ENCODE measurements around the gene GALNT3. TPM values are rescaled to one million over a fixed set of nuclear protein-coding genes. Genes with fewer than 3 reads are reported as not detected.

GALNT3 gene
- total and polyA plus RNA-seq, 2 of the 8 experiments (the other 6 are each of a cell fraction or from before 2014, with no cell fraction given) = 3.4 to 23.6 TPM

DNA sequence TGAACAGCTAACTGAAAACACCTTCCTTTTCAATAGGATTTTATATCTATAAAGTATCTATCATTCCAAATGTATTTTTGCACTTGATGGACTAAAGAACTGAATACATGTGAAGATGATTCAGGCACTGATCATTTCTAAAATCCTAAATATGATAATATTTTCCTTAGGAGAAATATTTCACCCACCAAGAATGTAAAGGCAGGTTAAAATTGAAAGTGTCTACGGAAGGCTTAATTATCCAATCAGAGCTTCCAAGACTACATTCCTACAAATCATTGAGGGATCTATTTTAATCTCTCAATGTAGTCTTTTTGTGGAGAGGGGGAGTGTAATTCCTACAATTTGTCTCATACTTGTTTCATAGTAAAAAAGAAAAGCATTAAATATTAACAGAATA lies 3.6 kb downstream of the GALNT3 start:
- Histone ChIP-seq H3K14ac (ENCODE audit: insufficient read length) (no peak overlapping the region), H2BK120ac (replicated peaks; ENCODE audit: low read depth, low read length) (no peak overlapping the region), H3K4me3 (ENCODE audit: extremely low read depth in 1 of 4, insufficient read depth in 2 of 4, low read depth in 3 of 4, low read length in 4 of 4) (no peak overlapping the region), H3K23me2 (ENCODE audit: low read depth, low read length) (peaks cover 8% of the 10 kb centered on the region; the same call in 1 of the 2 replicates), H4K20me1 (replicated peaks in 1 of 2; ENCODE audit: control insufficient read depth in 1 of 2, insufficient read depth in 2 of 2, low read length in 2 of 2) (no peaks in the 10 kb centered on the region), H2BK15ac (ENCODE audit: low read length) (no peak overlapping the region), H3K9me3 (ENCODE audit: insufficient read depth in 2 of 2, low read depth in 1 of 2, low read length in 1 of 2) (no peaks in the 10 kb centered on the region), H3K9ac (replicated peaks in 1 of 4; ENCODE audit: extremely low read depth in 1 of 4, low read depth in 3 of 4, low read length in 3 of 4) (no peak overlapping the region), H2BK5ac (ENCODE audit: low read depth, low read length) (no peak overlapping the region), H2AFZ (ENCODE audit: low read length) (no peak overlapping the region), H2BK12ac (ENCODE audit: low read depth, low read length) (no peak overlapping the region), H2BK20ac (ENCODE audit: low read length) (no peak overlapping the region), H3K18ac (ENCODE audit: extremely low read depth, low read length) (no peak overlapping the region), H3K79me1 (ENCODE audit: low read depth, low read length) (peaks cover 7% of the 10 kb centered on the region; the same call in 1 of the 2 replicates), H3K56ac (replicated peaks; ENCODE audit: insufficient read length, low read depth, low read length) (no peak overlapping the region), H3K4ac (replicated peaks; ENCODE audit: insufficient read length, low read depth, low read length) (no peak overlapping the region), H3K27ac (ENCODE audit: low read depth, low read length) (no peak overlapping the region), H4K8ac (ENCODE audit: extremely low read depth, insufficient read depth, low read length) (no peak overlapping the region), H3K79me2 (ENCODE audit: control insufficient read depth in 1 of 2, insufficient read depth in 2 of 2, low read length in 2 of 2) (peaks cover 6 to 79% of the 10 kb centered on the region in 2 experiments), H3K36me3 (ENCODE audit: control insufficient read depth in 2 of 4, insufficient read depth in 4 of 4, low read length in 3 of 4) (peaks cover 0 to 6% (median 0%) of the 10 kb centered on the region in 4 experiments; a peak in 2 of 8 replicates), H4K91ac (replicated peaks; ENCODE audit: insufficient read length, low read length) (no peak overlapping the region), H3K27me3 (replicated peaks in 1 of 4; ENCODE audit: control insufficient read depth in 3 of 4, extremely low read depth in 1 of 4, insufficient read depth in 3 of 4, low read length in 3 of 4) (no peaks in the 10 kb centered on the region; a peak in 1 of 7 replicates), H3K4me2 (ENCODE audit: insufficient read depth in 1 of 2, low read depth in 2 of 2, low read length in 2 of 2) (no peak overlapping the region), H2AK5ac (ENCODE audit: low read depth, low read length) (no peak overlapping the region), H4K5ac (ENCODE audit: insufficient read length, low read depth, low read length) (no peak overlapping the region), H3K23ac (ENCODE audit: insufficient read length) (no peak overlapping the region), H3K4me1 (replicated peaks in 1 of 4; ENCODE audit: control insufficient read depth in 3 of 4, insufficient read depth in 4 of 4, low read length in 3 of 4) (peaks cover 0 to 17% (median 2%) of the 10 kb centered on the region in 4 experiments; a peak in 2 of 7 replicates)
- WGBS, 2 experiments (ENCODE audit: extremely low coverage in 1 of 2, insufficient coverage in 1 of 2, insufficient read length in 1 of 2, insufficient replicate concordance in 2 of 2, low coverage in 1 of 2, low lambda C conversion rate in 2 of 2, missing lambda C conversion rate in 1 of 2) = 88% methylated on average over 1 of the region's 1 CpG; no CpG with 5 or more reads in 1 of the 2 experiments
- POLR2A ChIA-PET (ENCODE audit: partially characterized antibody) = no interaction called here
- DNase-seq (ENCODE audit: low read depth in 1 of 2, low spot score in 2 of 2) = no peak
- CTCF ChIA-PET (ENCODE audit: partially characterized antibody) = interaction anchor here (0.7 to 1.6 kb wide), 2 partner anchors 12 to 57 kb away, joined by 3 to 5 read pairs; no protein-coding TSS in a partner anchor
- FAIRE-seq = no peak
- no peak for TF ChIP-seq HDAC6 (IDR thresholded peaks at IDR 0.05; ENCODE audit: low read depth, low read length)
- TF ChIP-seq, protein P1, sequence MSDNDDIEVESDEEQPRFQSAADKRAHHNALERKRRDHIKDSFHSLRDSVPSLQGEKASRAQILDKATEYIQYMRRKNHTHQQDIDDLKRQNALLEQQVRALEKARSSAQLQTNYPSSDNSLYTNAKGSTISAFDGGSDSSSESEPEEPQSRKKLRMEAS (IDR thresholded peaks at IDR 0.05) = no peak
- no peak for TF ChIP-seq YY1 (IDR thresholded peaks at IDR 0.05; ENCODE audit: low read depth, low read length)
- TF ChIP-seq, protein P2, sequence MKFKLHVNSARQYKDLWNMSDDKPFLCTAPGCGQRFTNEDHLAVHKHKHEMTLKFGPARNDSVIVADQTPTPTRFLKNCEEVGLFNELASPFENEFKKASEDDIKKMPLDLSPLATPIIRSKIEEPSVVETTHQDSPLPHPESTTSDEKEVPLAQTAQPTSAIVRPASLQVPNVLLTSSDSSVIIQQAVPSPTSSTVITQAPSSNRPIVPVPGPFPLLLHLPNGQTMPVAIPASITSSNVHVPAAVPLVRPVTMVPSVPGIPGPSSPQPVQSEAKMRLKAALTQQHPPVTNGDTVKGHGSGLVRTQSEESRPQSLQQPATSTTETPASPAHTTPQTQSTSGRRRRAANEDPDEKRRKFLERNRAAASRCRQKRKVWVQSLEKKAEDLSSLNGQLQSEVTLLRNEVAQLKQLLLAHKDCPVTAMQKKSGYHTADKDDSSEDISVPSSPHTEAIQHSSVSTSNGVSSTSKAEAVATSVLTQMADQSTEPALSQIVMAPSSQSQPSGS (IDR thresholded peaks at IDR 0.05; ENCODE audit: low read length) = no peak
- no peak for TF ChIP-seq RAD21 (IDR thresholded peaks at IDR 0.05 in 1 of 2, conservative IDR thresholded peaks at IDR 0.05 in 1 of 2; ENCODE audit: low read depth in 2 of 2, low read length in 2 of 2)
- TF ChIP-seq ZNF274 (IDR thresholded peaks at IDR 0.05; ENCODE audit: borderline replicate concordance, extremely low read depth, low read length) = no peak
- no peak for TF ChIP-seq CHD1 (IDR thresholded peaks at IDR 0.05; ENCODE audit: low read depth, low read length)
- TF ChIP-seq SUZ12 (IDR thresholded peaks at IDR 0.05; ENCODE audit: low read length) = no peak
- no peak for TF ChIP-seq JUND (IDR thresholded peaks at IDR 0.05; ENCODE audit: low read length)
- TF ChIP-seq MAFK (IDR thresholded peaks at IDR 0.05; ENCODE audit: low read depth, low read length) = no peak
- TF ChIP-seq, protein P3, sequence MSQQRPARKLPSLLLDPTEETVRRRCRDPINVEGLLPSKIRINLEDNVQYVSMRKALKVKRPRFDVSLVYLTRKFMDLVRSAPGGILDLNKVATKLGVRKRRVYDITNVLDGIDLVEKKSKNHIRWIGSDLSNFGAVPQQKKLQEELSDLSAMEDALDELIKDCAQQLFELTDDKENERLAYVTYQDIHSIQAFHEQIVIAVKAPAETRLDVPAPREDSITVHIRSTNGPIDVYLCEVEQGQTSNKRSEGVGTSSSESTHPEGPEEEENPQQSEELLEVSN (IDR thresholded peaks at IDR 0.05) = no peak
